ENCODE results near the gene CFAP46. TPM values are rescaled to one million over a fixed set of nuclear protein-coding genes. Genes with fewer than 3 reads are reported as not detected.
"Not testable (repeated sequence)": the region's sequence is repeated elsewhere in the genome, so short reads cannot be mapped to it uniquely, and the experiment has no call there.

Gene CFAP46
- total RNA-seq, 1 donor from 2014 or later, result 0.39 TPM

DNA sequence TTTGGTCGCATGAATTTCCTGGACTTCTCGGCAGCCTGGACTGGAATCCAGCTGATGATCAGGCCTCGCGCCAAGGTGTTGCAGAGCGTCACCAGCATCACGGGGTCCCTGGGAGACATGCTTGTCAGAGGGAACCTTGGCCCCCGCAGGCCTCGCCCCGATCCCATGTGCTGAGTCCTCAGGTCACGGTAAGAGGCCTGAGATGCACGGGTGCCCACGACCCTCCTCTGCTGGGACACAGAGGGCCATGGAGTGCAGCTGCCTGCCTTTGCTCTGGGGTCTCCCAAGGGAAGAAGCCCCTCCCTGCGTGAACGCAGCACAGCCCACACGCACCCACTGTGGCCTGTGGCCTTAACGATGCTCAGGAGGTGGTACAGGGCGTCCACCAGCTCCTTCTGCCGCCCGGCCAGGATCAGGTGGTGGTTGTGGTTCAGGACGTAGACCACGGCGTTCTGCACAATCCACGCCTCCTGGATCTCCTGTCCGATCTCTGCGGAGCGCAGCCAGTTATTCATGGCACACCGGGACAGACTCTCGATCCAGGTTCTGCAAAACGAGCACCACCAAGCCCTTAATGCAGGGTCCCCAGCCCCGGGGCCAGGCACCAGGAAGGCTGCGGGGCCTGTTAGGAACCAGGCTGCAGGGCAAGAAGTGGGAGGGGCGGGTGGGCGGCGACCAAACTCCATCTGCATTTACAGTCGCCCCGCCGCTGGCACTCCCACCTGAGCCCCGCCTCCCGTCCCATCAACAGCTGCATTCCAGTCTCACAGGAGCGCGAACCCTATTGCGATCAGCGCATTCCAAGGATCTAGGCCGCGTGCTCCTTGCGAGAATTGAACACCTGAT is 29.4 kb downstream of the CFAP46 start:
- DNase-seq, result no peak

DNA sequence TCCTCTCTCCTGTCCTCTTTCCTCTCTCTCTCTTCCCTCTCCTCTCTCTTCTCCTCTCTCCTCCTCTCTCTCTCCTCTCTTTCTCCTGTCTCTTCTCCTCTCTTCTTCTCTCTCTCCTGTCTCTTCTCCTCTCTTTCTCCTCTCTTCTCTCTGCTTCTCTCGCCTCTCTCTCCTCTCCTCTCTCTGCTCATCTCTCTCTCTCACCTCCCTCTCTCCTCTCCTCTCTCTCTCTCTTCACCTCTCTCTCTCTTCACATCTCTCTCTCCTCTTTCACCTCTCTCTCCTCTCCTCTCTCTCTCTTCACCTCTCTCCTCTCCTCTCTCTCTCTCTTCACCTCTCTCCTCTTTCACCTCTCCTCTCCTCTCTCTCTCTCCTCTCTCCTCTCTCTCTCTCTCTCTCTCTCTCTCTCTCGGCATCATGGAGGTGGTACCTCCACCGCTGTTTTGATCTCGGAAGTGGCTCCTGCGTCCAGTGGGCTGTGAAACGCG is 30.1 kb downstream of the CFAP46 start:
- no peak for DNase-seq

DNA sequence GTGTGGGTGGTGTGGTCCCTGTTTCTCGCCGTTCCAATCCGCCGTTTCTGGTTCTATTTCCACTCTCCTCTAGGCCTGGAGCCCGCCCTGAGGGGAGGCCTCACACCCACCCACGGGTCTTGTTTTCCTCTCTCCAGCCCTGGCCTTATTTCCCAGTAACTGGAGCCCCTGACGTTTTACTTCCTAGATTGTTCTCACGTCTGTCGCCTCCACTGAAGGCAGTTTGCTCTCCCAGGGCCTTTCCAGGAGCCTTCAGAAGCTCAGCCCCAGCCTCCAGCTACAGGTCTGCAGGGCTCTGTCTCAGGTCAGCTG is 30.6 kb downstream of the CFAP46 start:
- no peak for DNase-seq

DNA sequence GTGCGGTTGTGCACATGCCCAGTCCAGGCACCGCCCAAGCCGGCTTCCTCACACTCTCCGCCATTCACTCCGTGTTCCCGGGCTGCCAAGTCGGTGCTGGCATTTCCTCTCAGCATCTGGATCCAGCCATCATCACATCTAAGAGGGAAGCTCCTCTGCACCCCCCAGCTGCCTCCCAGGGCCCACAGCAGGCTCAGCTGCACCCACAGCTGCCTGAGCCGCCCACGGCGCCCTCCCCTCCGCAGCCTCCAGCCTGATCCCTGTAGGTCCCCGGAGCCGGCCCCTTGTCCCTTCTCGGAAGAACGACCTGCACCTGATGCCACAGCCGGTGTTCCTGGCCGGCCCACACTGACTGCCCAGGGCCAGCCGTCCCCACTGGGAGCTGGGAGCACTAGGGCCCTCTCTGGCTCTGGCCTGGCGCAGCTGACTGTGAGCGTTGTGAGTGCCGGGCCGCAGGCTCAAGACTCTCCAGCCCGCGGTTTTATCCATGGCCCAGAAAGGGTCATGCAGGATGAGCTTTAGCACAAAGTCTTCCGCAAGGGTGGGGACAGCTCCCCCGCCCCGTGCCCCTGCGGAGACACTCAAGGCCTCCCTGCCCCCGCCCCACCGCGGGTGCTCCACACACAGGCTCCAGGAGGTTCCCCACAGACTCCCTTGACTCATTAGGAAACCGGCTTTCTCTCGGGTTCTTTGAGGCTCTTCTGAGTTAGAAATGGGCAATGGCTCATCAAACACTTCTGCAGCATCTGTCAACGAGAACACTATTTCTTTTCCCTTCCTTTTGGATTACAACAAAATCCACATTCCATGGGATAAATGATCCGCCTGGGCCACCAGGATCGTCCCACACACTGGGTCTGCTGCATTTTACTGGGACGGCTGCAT is 31.2 kb downstream of the CFAP46 start:
- DNase-seq, result no peak

DNA sequence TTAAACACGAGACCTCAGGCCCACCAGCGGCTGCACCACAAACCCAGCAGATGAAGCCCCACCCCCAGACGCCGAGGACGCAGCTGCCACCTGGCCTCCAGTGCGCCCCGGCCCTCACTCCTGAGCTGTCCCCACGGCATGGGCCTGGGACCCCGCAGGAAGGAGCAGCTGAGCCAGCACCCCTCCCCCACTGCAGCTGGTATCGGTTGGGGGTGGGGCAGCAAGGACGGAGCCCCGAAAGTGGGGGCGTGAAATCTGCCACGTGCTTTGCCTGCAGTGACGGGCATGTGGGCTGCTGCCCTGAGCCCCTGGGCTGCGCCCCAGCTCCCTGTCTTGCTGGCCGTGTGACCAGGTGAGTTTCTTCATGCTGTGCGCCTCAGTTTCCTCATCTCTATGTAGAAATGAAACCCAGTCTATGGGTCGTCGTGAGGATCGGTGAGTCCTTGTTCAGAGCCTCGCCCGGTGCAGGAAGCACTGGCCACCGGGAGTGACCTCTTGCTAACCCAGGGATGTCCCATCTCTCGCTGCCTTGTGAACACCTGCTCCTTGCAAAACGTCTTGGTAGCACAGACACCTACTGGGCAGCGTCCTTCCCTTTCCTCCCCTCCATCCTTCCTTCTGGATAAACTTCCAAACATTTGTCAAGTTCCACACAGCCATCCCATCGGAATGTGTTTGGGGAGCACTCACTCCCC is 32.0 kb downstream of the CFAP46 start:
- no peak for DNase-seq

DNA sequence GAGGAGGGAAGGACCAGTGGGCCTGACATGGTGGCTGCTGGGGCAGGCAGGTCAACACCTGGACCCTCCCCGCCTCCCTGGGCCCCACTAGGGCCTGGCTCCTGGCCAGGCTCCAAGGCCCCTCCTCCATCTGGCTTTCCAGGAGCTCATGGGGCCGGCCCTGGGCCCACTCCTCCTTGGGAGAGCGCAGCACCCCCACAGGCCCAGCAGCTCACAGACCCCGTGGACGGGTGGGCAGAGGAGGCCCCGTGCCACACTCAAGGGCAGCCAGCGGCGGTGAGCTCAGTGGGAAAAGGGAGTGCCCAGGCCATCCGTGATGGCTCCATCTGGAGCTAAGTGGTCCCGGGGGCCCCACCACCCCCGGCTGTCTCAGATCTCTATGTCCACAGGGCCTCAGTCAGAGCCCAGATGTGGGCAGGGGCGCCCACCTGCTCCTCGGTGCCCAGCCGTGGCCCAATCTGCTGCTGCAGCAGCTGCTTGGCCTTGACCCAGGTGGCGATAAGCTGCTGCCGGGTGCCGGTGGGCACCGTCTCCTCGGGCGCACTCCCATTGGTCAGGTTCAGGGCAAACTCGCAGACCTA is 32.8 kb downstream of the CFAP46 start:
- DNase-seq, result no peak

DNA sequence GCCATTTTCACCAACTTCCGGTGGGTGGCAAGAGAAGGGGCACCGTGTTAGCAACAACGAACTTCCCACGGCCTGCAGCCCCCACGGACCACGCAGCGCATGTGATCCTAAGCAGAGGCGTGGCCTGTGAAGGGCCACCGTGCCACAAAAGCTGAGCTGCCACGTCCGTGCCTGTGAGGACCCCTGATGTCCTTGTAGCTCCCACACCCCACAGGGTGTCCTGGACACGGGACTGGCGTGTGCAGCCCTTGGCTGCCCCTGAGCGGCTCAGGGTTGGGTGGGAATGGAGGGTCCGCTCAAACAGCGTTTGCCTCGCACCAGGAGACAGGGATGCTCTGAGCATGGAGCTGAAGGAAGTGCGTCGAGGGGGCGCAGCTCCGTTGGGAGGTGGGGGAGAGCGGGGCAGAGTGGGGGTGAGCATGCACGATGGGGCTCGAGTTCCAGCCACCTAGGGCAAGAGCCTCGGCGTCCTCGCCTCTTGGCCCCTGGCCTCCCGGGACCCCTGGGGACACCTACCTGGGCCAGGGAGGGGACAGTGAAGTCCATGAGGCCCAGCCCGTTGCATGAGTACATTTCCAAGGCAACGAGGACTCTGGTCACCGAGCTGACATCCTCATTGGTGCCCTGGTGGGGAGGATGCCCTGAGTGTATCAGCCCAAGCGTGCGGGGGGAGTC is 33.6 kb downstream of the CFAP46 start:
- no peak for DNase-seq

DNA sequence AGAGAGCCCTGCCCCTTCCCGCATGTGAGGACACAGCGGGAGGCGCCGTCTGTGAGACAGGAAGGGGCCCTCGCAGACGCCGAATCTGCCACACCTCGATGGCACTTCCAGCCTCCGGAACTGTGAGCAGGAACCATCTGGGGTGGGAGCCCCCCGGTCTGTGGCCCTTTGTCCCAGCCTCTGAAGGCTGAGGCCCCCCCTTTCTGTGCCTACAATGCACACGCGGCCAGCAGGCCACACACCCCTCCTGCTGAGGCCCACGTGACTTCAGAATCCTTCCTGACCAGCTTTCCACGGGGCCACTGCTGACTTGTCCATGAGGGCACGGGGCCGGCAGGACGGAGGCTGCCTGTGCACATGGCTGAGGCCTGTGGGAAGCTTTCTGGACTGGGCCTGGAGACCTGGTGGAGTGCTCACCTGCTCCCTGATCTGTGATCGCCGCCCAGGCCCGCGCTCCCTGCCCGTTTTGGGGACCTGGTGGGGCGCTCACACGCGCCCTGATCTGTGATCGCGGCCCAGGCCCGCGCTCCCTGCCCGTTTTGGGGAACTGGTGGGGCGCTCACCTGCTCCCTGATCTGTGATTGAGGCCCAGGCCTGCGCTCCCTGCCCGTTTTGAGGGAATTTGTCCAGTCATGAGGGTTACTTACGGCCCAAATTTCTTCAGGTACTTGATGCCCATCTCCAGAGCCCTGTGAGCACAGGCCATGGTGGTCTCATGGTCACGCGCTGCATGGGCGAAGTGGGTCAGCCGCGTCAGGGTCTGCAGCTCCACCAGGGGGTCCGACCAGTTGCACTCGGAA is 34.3 kb downstream of the CFAP46 start:
- DNase-seq, result no peak

DNA sequence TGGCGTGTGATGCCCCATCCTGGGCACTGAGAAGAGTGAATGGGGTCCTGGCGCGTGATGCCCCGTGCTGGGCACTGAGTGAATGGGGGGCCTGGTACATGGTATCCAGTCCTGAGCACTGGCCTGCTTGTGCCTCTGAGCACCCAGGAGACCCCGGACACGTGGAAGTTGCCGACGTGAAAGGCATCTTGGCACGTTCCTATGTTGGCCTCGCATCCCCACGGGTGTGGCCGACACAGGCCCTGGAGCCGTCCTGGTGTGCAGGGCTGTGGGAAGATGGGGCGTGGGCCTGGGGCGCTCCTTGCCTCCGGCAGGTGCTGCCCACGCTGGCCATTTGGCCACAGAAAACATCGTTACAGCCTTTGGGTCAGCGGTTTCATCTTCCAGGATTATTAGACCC is 35.5 kb downstream of the CFAP46 start:
- no peak for DNase-seq

DNA sequence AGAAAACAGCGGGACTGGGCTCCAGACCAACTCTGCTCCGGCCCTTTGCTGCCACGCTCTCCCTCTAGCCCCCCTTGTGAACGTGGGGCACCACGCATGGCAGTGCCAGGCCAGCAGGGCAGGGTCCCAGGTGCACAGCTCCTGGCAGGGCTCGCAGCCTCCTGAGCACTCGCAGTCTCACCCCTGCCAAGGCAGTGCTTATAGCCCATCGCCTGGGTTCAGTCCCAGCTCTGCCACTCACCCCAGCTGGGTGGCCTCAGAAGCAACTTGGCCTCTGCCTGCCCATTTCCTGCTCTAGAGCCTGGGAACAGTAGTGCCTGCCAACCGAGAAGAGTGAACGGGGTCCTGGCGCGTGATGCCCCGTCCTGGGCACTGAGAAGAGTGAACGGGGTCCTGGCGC is 36.3 kb downstream of the CFAP46 start:
- DNase-seq, result no peak

DNA sequence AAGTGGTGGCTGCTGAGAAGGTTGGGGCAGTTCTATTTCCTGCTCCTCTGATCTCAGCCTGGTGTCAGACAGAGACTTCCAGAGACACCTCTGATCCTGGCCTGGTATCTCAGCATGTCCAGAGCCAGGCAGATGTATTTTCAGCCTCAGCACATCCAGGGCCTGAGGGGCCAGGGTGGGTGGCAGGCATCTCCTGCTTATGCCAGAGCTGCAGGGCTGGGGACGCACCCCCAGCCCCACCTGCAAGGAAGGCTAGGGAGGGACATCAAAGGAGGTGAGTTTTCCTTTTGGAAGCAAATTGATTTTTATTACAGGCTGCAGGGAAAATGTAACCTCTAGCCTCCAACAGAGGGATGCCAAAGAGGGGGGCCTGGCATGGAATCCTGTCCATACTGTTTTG is 36.7 kb downstream of the CFAP46 start:
- DNase-seq, result no peak

DNA sequence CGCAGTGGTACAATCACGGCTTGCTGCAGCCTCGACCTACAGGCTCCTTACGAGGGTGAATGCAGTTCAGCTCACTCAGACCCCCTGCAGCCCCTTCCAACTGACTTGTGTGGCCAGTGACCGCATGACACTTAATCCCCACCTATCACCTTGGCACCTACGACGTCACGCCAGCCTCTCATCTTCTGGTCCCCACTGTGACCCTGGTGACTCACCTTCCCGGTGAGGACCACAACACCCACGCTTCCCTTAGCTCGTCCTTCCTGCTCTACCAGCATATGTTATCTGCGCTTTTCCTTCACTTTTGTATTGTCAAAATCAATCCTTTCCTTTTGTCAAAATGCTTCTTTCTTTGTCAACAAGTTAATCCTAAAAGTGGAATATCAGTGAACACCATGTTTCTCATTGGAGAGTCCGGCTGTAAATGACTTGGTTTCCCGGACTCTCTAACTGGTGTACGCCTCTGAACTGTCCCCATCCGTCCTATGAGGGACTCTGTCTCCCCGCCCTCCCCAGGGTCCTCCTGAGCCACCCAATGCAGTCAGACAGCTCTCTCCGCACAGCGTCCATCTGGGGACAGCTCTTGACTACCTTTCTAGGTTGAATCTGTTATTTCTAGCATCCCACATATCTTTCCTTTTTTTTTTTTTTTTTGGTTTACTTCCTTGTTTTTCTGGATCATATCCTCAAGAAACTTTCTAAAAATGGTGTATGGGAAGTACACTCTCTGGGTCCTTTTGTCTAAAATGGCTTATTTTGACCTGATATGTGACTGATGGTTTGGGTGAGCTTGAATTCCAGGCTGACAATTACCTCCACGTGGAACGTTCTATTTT is 37.3 kb downstream of the CFAP46 start:
- no peak for DNase-seq

DNA sequence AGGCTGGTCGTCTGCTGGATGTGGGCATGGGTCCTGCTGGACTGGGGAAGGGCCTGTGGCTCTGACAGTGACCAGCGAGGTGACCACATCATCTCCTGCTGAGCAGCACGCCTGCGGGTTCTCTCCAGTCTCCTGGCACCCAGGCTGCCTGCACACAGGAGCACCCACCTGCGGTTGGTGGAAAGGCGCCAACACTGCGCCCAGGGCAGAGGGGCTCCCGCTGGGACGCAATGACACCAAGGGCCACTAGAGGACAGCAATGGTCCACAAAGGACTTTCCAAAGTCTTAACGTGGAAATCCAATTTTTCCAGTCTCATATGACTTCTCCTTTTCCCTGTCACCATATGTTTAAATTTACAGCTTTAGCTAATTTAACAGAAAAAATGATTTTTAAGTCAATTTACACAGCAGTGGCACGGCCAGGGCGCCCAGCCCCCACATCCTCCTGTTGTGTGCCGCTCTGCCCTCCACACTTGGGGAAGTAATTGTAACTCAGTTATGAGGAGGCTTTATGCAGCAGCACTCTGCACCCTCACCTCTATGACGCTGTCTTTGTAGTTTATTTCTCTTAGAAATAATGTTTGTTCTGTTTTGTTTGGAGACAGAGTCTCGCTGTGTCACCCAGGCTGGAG is 38.1 kb downstream of the CFAP46 start:
- DNase-seq, result no peak

DNA sequence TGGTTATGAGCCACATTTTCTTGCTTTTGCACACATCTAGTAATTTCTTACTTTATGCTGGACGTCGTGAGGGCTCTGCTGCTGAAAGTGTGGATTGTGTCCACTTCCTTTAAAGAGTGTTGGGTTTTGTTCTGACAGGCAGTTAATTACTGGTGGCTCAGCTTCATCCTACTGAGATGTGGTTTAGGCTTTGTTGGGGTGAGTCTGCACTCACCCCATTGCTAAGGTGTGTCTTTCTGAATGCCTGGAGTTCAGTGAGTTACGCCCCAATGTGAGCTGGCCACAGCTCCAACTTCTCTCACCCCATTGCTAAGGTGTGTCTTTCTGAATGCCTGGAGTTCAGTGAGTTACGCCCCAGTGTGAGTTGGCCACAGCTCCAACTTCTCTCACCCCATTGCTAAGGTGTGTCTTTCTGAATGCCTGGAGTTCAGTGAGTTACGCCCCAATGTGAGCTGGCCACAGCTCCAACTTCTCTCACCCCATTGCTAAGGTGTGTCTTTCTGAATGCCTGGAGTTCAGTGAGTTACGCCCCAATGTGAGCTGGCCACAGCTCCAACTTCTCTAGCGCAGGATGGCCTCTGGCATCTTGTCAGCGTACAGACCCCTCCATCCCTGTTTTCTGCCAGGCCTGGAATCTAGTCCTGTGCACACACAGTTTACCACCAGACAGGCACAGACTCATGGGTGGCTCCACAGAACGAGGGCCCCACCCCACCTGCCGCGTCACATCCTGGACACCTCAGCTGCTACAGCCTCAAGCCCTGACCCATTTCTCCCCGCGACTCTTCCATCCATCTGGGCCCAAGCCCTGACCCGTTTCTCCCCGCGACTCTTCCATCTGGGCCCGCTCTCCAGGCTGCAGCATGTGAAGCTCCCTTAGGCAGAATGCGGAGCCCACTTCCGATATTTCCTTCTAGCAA is 39.5 kb downstream of the CFAP46 start:
- not testable (repeated sequence) for DNase-seq

DNA sequence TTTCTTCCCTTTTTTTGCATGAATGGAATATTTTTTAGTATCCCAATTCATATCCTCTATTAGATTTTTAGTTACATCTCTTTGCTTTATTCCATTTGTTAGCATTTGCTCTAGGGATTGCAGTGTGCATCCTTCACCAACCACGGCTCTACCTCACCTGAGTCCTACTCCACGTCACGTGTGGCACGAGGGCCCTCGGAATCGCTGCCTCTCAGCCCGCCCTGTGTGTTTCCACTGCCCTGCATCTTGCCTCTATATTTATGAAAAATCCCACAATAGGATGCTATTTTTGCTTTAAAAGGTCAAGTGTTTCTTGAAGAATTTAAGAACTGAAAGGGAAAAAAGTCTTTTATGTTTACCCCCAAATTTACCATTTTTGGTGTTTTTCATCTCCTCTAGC is 41.0 kb downstream of the CFAP46 start:
- DNase-seq, result no peak

DNA sequence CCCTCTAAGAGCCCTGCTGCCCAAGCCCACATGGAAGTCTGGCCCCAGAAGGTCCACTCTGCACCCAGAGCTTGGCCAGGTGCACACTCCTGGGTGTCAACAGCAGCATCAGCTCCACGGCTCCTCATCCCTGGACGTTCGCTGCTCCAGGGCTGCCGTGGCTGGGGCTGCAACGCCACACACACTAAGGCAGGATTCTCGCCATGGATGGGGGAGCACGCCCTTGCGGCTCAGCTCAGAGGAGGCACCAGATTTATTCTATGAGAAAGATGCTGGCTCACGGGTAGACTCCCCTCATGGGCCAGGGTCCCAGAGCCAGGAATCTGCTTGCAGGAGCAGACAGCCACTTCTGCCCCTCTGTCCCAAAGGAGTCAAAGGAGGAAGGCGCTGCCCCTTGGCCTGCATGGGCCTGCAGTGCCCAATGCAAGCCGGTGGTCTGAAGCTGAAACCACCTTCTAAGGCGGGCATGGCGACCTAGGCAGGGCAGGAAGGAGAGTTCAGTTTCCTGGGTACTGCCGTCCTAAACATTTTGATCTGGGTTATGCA is 42.1 kb downstream of the CFAP46 start:
- DNase-seq, result no peak

DNA sequence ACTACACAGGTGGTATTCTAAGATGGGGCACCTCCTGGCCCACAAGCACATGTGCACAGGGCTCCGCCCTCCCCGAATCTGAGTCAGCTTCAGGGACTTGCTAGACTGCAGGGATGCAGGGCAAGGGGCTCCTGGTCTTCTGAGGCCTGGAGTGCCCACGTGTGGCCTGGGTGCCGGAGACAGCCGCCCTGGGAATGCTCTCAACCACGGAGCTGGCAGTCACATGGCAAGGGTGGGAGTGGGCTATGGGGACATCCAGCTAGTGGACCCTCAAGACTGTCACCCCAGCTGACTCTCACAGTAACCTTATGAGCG is 42.7 kb downstream of the CFAP46 start:
- no peak for DNase-seq

DNA sequence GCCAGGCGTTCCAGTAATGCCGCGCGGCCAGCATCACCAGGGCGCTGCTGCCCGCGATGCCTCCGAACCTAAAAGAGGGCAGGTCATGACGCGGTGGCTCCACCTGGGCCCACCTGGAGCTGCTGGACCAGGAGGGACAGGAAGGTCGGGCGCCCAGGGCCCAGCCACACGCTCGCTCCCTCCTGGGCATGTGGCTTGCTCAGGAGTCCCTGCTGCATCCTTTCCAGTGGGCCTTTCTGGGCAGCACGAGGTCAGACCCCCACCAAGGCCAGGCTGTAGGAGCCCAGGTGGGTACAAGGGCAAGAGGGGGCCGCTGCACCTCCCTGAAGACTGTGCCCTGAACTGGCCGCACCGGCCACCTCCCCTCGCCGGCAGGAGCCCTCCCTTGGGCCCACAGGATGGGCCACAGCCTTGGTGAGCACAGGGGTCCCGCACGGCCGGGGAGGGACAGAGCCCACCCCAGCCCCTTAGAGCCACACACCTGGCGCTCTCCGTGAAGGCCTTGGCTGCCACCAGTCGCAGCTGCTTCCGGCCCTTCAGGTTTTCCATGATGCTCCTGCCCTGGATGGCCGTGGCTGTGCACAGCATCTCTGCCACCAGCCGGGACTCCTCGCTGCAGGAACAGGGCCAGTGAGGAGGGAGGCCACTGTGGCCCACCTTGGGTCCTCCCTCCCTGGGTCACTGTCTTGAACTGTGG is 43.2 kb downstream of the CFAP46 start:
- DNase-seq, result no peak

All from skin of body (tissue), 2 donors.